ENCODE results near the gene LZTR1. TPM values are rescaled to one million over a fixed set of nuclear protein-coding genes. Genes with fewer than 3 reads are reported as not detected.
"Not testable (repeated sequence)": the region's sequence is repeated elsewhere in the genome, so short reads cannot be mapped to it uniquely, and the experiment has no call there.

The LZTR1 gene
- total RNA-seq, 1 donor from 2014 or later: 24.3 TPM

GRCh38 chr22:20963201-20964052 lies 18.7 kb upstream of the LZTR1 start:
- no peak for DNase-seq (ENCODE audit: missing footprints)
- ATAC-seq: no peak
- intact Hi-C loops (cut with DNase I): no loop called here

- no peak for ATAC-seq
- intact Hi-C loops (cut with DNase I): no loop called here
- no peak for DNase-seq (ENCODE audit: missing footprints)
These were observed 17.9 kb upstream of the LZTR1 start for GRCh38 chr22:20964090-20964798.

- DNase-seq (ENCODE audit: missing footprints) (no peak), ATAC-seq (no peak)
- intact Hi-C loops (cut with DNase I): no loop called here
These were observed 17.3 kb upstream of the LZTR1 start for GRCh38 chr22:20964799-20965103.

- DNase-seq (ENCODE audit: missing footprints): no peak
- no peak for ATAC-seq
- intact Hi-C loops (cut with DNase I): no loop called here
These were observed 16.8 kb upstream of the LZTR1 start for GRCh38 chr22:20965104-20965887.

GRCh38 chr22:20965888-20966855 lies 15.9 kb upstream of the LZTR1 start:
- no peak for ATAC-seq
- intact Hi-C loops (cut with DNase I): no loop called here
- DNase-seq (ENCODE audit: missing footprints): no peak

- no peak for DNase-seq (ENCODE audit: missing footprints)
- ATAC-seq: no peak
- intact Hi-C loops (cut with DNase I): no loop called here
These were observed 15.0 kb upstream of the LZTR1 start, which contains the start of gene AIFM3 for GRCh38 chr22:20966883-20967696. Gene AIFM3 (plus strand): TSS chr22:20967255. CDS start chr22:20967945, 690 bp downstream.

- intact Hi-C loops (cut with DNase I): no loop called here
These were observed 14.3 kb upstream of the LZTR1 start for GRCh38 chr22:20967697-20968211.

GRCh38 chr22:20968281-20968977 lies 13.7 kb upstream of the LZTR1 start:
- ATAC-seq (peak; percentile 43), DNase-seq (ENCODE audit: missing footprints) (peak; percentile 59)
- intact Hi-C loops (cut with DNase I): no loop called here

More at GRCh38 chr22:20967697-20968211, 14.3 kb upstream of the LZTR1 start:
- DNase-seq (ENCODE audit: missing footprints) (no peak), ATAC-seq (no peak)

GRCh38 chr22:20970939-20971657 lies 11.0 kb upstream of the LZTR1 start:
- ATAC-seq (no peak), DNase-seq (ENCODE audit: missing footprints) (peak; percentile 33)
- intact Hi-C loops (cut with DNase I): no loop called here

GRCh38 chr22:20972014-20972694 lies 9.9 kb upstream of the LZTR1 start:
- ATAC-seq; intact Hi-C loops (cut with DNase I): not testable (repeated sequence)
- DNase-seq (ENCODE audit: missing footprints): peak; percentile 11

- intact Hi-C loops (cut with DNase I): no loop called here
- ATAC-seq (no peak), DNase-seq (ENCODE audit: missing footprints) (peak; percentile 37)
These were observed 9.0 kb upstream of the LZTR1 start for GRCh38 chr22:20972933-20973577.

- no peak for ATAC-seq
- intact Hi-C loops (cut with DNase I): no loop called here
- peak; percentile 65 for DNase-seq (ENCODE audit: missing footprints)
These were observed 8.3 kb upstream of the LZTR1 start for GRCh38 chr22:20973634-20974286.

- peak; percentile 50 for DNase-seq (ENCODE audit: missing footprints)
- no peak for ATAC-seq
- intact Hi-C loops (cut with DNase I): no loop called here
These were observed 7.7 kb upstream of the LZTR1 start for GRCh38 chr22:20974336-20974955.

Data from Right ventricle myocardium inferior (tissue), 1 donor.